PC-9 (cell line): Measurements from ENCODE around the gene MVB12B. TPM values are rescaled to one million over a fixed set of nuclear protein-coding genes. Genes with fewer than 3 reads are reported as not detected.

ENCODE experiments used
- BruUV-seq: library from RNA; stranded (reverse); fragments of 400-500 nt; replicated peaks from 2 replicates; lab custom pipeline; 2021; lab: Mats Ljungman, UMichigan
- CTCF ChIA-PET: fragments of 300-600 bp; sonication (Branson Sonifier 250); formaldehyde crosslinking; loops from one replicate; lab custom pipeline; 2022; ENCODE audit warnings: antibody characterized with exemption; lab: Charles Lee
- POLR2A ChIA-PET: fragments of 300-600 bp; sonication (Branson Sonifier 250); formaldehyde crosslinking; loops from one replicate; lab custom pipeline; 2022; ENCODE audit warnings: antibody characterized with exemption; ENCODE audit not compliant: unreplicated experiment; lab: Charles Lee
- DNase-seq, 2 experiments: peaks; one replicate each; pipeline versions ENCODE4 v3.0.0 to v3.0.0-alpha.2; 2015 to 2022; ENCODE audit warnings: mixed read lengths in 1 of 2
- H2AFZ ChIP-seq: fragments of 200-600 bp; sonication (generic); 2 replicates; pipeline ENCODE4 v1.8.1; 2017; ENCODE audit warnings: antibody characterized with exemption
- H3F3A ChIP-seq: fragments of 200-600 bp; sonication (generic); 2 replicates; pipeline ENCODE4 v1.8.1; 2017; ENCODE audit warnings: antibody characterized with exemption, mild to moderate bottlenecking, low read depth; ENCODE audit not compliant: insufficient read depth
- H3K27ac ChIP-seq: fragments of 200-600 bp; sonication (generic); 2 replicates; pipeline ENCODE4 v1.6.1; 2016; ENCODE audit warnings: mixed run types
- H3K27me3 ChIP-seq: fragments of 200-600 bp; sonication (generic); 2 replicates; pipeline ENCODE4 v1.6.1; 2016; ENCODE audit warnings: low read depth, mixed run types; ENCODE audit not compliant: insufficient read depth
- H3K36me3 ChIP-seq: fragments of 200-600 bp; sonication (generic); 2 replicates; pipeline ENCODE4 v1.6.1; 2016; ENCODE audit warnings: low read depth, mixed run types
- H3K4me1 ChIP-seq: fragments of 200-600 bp; sonication (generic); replicated peaks from 2 replicates; pipeline ENCODE4 v1.6.1; 2016; ENCODE audit warnings: mixed run types; ENCODE audit not compliant: insufficient read depth
- H3K4me2 ChIP-seq: fragments of 200-600 bp; sonication (generic); 2 replicates; pipeline ENCODE4 v1.6.1; 2017; ENCODE audit warnings: mixed run types
- H3K4me3 ChIP-seq: fragments of 200-600 bp; sonication (generic); 2 replicates; pipeline ENCODE4 v1.6.1; 2016; ENCODE audit warnings: mixed run types
- H3K79me2 ChIP-seq: fragments of 200-600 bp; sonication (generic); 2 replicates; pipeline ENCODE4 v1.6.1; 2017; ENCODE audit warnings: low read depth, mixed run types
- H3K9me2 ChIP-seq: fragments of 200-600 bp; sonication (generic); 2 replicates; pipeline ENCODE4 v1.8.1; 2017; ENCODE audit warnings: mild to moderate bottlenecking; ENCODE audit not compliant: insufficient read depth
- H3K9me3 ChIP-seq: fragments of 200-600 bp; sonication (generic); 2 replicates; pipeline ENCODE4 v1.8.1; 2016; ENCODE audit warnings: low read depth; ENCODE audit not compliant: insufficient read depth
- H4K20me1 ChIP-seq: fragments of 200-600 bp; sonication (generic); 2 replicates; pipeline ENCODE4 v1.8.1; 2017; ENCODE audit not compliant: insufficient read depth
- EZH2 ChIP-seq: fragments of 200-600 bp; sonication (generic); IDR thresholded peaks from 2 replicates; pipeline ENCODE4 v1.8.0; 2017; ENCODE audit warnings: antibody characterized with exemption, low read depth
- intact Hi-C: fragments of 100-400 bp; cut with micrococcal nuclease; formaldehyde crosslinking; loops from one replicate; pipeline ENCODE4 v1.10.0; 2022; ENCODE audit not compliant: unreplicated experiment
- total RNA-seq: library from RNA; stranded (reverse); gene quantifications from 2 replicates; pipeline ENCODE4 v1.2.3, GENCODE V29; 2021
- TF ChIP-seq, protein P1 (sequence below): fragments of 200-600 bp; sonication (generic); conservative IDR thresholded peaks from 2 replicates; pipeline ENCODE4 v1.6.1; 2017; ENCODE audit warnings: mixed run types, antibody characterized with exemption, mild to moderate bottlenecking, moderate library complexity

MVB12B gene
- total RNA-seq, 1 experiment from 2014 or later, result 8.8 TPM

DNA sequence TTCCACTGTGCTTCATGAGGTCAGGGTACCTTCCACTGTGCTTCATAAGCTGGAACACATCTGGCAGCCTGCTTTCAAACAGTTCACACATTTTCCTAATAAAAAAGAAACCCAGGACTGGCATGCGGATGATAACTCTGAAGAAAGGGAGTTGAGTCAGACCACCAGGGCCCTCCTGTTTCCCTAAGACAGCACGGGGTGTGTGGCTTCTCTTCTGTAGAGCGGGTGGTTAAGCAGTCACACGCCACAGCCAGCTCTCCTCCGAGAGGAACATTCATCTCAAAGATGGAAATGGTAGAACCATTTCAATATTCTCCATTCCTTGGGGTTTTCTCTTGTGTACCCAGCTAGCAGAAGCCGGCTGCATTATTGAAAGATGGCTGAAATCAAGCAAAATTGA, 159.0 kb downstream of the MVB12B start:
- BruUV-seq, result no TSS peak
- CTCF ChIA-PET, result no interaction called here
- H3K4me1 ChIP-seq, result no peaks in the 10 kb centered on the region
- POLR2A ChIA-PET, result no interaction called here
- intact Hi-C loops, result no loop called here
- H3K27me3 ChIP-seq, result no peaks in the 10 kb centered on the region
- H3K27ac ChIP-seq, result no peak overlapping the region
- DNase-seq, result no peak
- TF ChIP-seq EZH2, result no peak
- TF ChIP-seq, protein P1, sequence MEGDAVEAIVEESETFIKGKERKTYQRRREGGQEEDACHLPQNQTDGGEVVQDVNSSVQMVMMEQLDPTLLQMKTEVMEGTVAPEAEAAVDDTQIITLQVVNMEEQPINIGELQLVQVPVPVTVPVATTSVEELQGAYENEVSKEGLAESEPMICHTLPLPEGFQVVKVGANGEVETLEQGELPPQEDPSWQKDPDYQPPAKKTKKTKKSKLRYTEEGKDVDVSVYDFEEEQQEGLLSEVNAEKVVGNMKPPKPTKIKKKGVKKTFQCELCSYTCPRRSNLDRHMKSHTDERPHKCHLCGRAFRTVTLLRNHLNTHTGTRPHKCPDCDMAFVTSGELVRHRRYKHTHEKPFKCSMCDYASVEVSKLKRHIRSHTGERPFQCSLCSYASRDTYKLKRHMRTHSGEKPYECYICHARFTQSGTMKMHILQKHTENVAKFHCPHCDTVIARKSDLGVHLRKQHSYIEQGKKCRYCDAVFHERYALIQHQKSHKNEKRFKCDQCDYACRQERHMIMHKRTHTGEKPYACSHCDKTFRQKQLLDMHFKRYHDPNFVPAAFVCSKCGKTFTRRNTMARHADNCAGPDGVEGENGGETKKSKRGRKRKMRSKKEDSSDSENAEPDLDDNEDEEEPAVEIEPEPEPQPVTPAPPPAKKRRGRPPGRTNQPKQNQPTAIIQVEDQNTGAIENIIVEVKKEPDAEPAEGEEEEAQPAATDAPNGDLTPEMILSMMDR, result no peak
- no peak overlapping the region for H2AFZ ChIP-seq
- H3K4me2 ChIP-seq, result no peak overlapping the region
- no peaks in the 10 kb centered on the region for H3K79me2 ChIP-seq
- H3K36me3 ChIP-seq, result no peaks in the 10 kb centered on the region
- no peaks in the 10 kb centered on the region for H4K20me1 ChIP-seq
- H3K9me3 ChIP-seq, result no peaks in the 10 kb centered on the region
- no peaks in the 10 kb centered on the region for H3F3A ChIP-seq
- no peaks in the 10 kb centered on the region for H3K9me2 ChIP-seq
- no peak overlapping the region for H3K4me3 ChIP-seq

GRCh38 chr9:126486276-126486675, 159.6 kb downstream of the MVB12B start:
- Histone ChIP-seq H3K4me1 (no peaks in the 10 kb centered on the region), H3K36me3 (no peaks in the 10 kb centered on the region), H2AFZ (no peak overlapping the region), H3K27me3 (no peaks in the 10 kb centered on the region), H3K4me2 (no peak overlapping the region), H3K27ac (no peak overlapping the region), H3K9me3 (no peaks in the 10 kb centered on the region), H3K4me3 (no peak overlapping the region), H3K79me2 (no peaks in the 10 kb centered on the region), H4K20me1 (no peaks in the 10 kb centered on the region), H3F3A (no peaks in the 10 kb centered on the region), H3K9me2 (no peaks in the 10 kb centered on the region)
- DNase-seq, result no peak
- CTCF ChIA-PET, result no interaction called here
- BruUV-seq, result no TSS peak
- no peak for TF ChIP-seq EZH2
- TF ChIP-seq, protein P1, result no peak
- intact Hi-C loops, result no loop called here
- POLR2A ChIA-PET, result no interaction called here

DNA sequence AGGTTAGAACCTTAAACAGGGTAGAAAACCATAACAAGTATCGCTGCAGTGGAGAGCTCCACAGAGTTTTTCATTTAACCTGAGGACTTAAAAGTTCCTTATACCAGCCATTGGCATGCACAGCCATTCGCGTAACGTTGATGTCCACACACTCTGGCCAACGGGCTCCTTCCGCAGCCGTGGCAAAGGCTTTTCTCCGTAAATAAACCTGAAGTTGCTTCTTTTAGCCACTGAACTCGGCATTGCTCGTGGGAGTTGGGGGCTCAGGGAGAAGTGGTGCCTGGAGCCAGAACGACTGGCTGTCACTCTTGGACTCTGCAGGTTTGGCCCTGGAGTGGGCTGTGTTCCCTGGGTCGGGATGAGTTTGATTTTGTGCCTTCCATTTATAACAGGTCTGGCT, 161.2 kb downstream of the MVB12B start:
- ChIA-PET POLR2A (no interaction called here), CTCF (no interaction called here)
- Histone ChIP-seq H3K9me3 (no peaks in the 10 kb centered on the region), H4K20me1 (no peaks in the 10 kb centered on the region), H3K9me2 (no peaks in the 10 kb centered on the region), H3K27me3 (no peaks in the 10 kb centered on the region), H3K4me1 (no peaks in the 10 kb centered on the region), H2AFZ (no peak overlapping the region), H3K4me3 (no peak overlapping the region), H3K27ac (no peak overlapping the region), H3K79me2 (no peaks in the 10 kb centered on the region), H3K36me3 (no peaks in the 10 kb centered on the region), H3F3A (no peaks in the 10 kb centered on the region), H3K4me2 (no peak overlapping the region)
- no TSS peak for BruUV-seq
- intact Hi-C loops, result no loop called here
- TF ChIP-seq, protein P1, result no peak
- DNase-seq, result no peak
